Activated T-helper 2 cell treated with anti-CD3 and anti-CD28 coated beads, Interferon-gamma antibody, Interleukin-2, Interleukin-4, amounts not matched to agents 10 μg/mL and 5 μg/mL and 100 μg/mL, durations not matched to agents 14 hours and 24 hours and 36 hours (primary cell): Measurements from ENCODE around the gene SLC5A1. TPM values are rescaled to one million over a fixed set of nuclear protein-coding genes. Genes with fewer than 3 reads are reported as not detected.

ENCODE experiments used
- total RNA-seq: library from RNA; stranded (reverse); gene quantifications from 2 replicates; pipeline ENCODE4 v1.2.3, GENCODE V29; 2022

The SLC5A1 gene
- total RNA-seq, 1 donor from 2014 or later, result not detected

Other genes with a start within 250 kb of the SLC5A1 start
- 150 TPM in 2 replicates for gene YWHAH, start 98.7 kb upstream of the SLC5A1 start, total RNA-seq
- not detected in 2 replicates for gene C22orf42, start 116.0 kb downstream of the SLC5A1 start, total RNA-seq
- 0.16 TPM in 1 of 2 replicates, not detected in the other for gene RFPL2, start 161.8 kb downstream of the SLC5A1 start, total RNA-seq
- not detected in 2 replicates for gene SLC5A4, start 212.1 kb downstream of the SLC5A1 start, total RNA-seq